ENCODE measurements around the gene FBLN1.
"Not testable (repeated sequence)": the region's sequence is repeated elsewhere in the genome, so short reads cannot be mapped to it uniquely, and the experiment has no call there.

Gene FBLN1

DNA sequence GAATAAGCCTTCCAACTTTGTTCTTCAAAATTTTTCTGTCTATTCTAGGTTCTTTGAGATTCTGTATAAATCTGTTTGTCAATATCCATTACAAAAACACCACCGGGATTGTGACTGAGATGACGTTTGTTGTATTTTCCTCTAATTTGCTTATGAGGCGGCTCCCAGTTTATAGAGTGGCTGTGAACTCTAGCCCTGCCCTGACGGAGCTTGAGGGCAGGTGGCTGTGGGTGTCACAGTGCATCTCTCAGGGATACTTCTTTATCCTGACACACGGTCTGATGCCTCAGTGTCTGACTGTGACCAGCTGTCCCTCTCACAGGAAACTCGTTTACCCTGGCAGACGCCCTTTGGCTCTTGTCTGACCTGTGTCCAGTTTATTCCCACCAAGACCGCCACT, 115.3 kb downstream of the FBLN1 start:
- in situ Hi-C loops (cut with MboI; ENCODE audit: low sequenced_read_pairs, unreplicated experiment) = no loop called here
- no peak for DNase-seq (ENCODE audit: low spot score)
- TF ChIP-seq, protein P1, sequence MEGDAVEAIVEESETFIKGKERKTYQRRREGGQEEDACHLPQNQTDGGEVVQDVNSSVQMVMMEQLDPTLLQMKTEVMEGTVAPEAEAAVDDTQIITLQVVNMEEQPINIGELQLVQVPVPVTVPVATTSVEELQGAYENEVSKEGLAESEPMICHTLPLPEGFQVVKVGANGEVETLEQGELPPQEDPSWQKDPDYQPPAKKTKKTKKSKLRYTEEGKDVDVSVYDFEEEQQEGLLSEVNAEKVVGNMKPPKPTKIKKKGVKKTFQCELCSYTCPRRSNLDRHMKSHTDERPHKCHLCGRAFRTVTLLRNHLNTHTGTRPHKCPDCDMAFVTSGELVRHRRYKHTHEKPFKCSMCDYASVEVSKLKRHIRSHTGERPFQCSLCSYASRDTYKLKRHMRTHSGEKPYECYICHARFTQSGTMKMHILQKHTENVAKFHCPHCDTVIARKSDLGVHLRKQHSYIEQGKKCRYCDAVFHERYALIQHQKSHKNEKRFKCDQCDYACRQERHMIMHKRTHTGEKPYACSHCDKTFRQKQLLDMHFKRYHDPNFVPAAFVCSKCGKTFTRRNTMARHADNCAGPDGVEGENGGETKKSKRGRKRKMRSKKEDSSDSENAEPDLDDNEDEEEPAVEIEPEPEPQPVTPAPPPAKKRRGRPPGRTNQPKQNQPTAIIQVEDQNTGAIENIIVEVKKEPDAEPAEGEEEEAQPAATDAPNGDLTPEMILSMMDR (IDR thresholded peaks at IDR 0.05; ENCODE audit: borderline replicate concordance, control extremely low read depth, extremely low read depth, insufficient read depth, missing control alignments) = no peak

DNA sequence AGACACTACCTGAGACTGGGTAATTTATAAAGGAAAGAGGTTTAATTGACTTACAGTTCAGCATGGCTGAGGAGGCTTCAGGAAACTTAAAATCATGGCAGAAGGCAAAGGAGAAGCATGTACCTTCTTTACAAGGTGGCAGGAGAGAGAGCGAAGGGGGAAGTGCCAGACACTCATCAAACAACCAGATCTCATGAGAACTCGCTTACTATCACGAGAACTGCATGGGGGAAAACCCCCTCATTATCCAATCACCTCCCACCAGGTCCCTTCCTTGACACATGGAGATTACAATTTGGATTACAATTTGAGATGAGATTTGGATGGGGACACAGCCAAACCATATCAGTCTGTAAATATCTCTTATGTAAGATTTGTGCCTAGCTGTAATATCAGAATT, 118.0 kb downstream of the FBLN1 start:
- in situ Hi-C loops (cut with MboI; ENCODE audit: low sequenced_read_pairs, unreplicated experiment) = no loop called here
- no peak for DNase-seq (ENCODE audit: low spot score)

DNA sequence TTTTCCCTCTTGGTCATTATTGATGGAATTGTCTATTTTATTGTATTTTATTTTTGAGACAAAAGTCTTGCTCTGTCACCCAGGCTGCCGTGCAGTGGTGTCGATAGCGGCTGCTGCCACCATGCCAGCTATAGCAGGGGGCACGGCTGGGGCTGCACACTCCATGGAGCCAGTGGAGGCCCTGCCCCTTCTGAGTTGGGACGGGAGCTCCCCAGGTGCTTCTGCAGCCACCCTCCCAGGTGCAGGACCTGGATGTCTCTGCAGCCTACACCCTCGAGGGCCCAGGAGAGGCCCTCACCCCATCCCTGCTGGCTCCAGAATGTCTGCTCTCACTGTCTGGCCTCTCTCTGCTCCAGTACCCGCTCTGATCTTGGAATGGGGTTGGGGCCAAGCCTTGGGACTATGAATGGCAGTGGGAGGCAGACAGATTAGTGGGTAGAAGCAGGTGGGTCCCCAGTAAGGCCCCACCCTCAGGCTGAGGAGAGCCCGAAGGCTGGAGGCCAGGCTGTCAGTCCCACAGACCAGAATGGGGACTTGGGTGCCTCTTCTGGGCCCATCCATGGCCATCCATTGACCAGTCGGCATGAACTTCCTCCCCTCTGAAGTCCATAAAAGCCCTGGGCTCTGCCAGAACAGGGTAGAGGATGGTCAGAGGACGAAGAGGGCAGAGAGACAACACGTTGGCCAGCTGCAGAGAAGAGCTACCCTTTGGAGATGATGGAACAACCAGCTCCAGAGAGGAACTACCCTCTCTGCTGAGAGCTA, 119.3 kb downstream of the FBLN1 start:
- DNase-seq (ENCODE audit: low spot score) = no peak
- in situ Hi-C loops (cut with MboI; ENCODE audit: low sequenced_read_pairs, unreplicated experiment) = no loop called here
- TF ChIP-seq, protein P1 (IDR thresholded peaks at IDR 0.05; ENCODE audit: borderline replicate concordance, control extremely low read depth, extremely low read depth, insufficient read depth, missing control alignments) = no peak

More for the DNA sequence above, 118.0 kb downstream of the FBLN1 start:
- TF ChIP-seq, protein P1 (IDR thresholded peaks at IDR 0.05; ENCODE audit: borderline replicate concordance, control extremely low read depth, extremely low read depth, insufficient read depth, missing control alignments) = no peak

DNA sequence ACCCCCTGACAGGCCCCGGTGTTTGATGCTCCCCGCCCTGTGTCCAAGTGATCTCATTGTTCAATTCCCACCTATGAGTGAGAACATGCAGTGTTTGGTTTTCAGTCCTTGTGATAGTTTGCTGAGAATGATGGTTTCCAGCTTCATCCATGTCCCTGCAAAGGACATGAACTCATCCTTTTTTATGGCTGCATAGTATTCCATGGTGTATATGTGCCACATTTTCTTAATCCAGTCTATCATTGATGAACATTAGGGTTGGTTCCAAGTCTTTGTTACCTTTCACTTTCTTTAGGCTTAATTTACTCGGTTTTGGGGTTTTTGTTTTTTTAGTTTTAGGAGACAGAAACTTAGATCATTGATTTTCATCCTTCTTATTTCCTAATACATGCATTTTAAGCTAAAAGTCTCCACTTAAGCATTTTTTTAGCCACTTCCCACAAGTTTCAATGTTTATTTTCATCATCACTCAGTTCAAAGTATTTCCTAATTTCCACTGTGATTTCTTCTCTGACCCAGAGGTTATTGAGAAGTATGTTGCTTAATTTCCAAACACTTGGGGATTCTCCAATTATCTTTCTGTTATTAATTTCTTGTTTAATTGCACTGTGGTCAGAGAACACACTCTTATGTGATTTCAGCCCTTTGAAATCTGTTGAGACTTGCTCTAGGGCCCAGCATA, 120.9 kb downstream of the FBLN1 start:
- DNase-seq (ENCODE audit: low spot score); in situ Hi-C loops (cut with MboI; ENCODE audit: low sequenced_read_pairs, unreplicated experiment): not testable (repeated sequence)

DNA sequence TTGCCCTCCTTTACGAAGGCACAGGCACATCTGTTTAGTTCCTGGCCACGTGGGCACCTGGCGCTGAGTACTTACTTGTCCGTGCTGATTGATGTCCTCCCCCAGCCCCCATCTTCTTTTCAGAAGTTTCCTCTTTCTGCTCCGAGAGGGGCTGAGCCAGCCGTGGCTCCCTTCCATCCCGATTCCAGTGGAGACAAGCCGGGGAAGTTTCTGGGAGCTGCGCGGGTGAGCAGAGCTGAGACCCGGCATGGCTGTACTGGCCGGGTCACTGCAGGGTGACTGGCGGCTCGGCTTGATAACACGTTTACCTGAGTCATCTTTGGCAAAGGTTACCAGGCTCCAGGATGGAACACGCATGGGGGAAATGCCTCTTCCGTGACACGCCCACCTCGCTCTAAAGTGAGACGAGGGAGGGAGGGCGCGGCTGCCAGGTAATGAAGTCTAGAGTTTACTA, 123.5 kb downstream of the FBLN1 start:
- DNase-seq (ENCODE audit: low spot score) = no peak
- in situ Hi-C loops (cut with MboI; ENCODE audit: low sequenced_read_pairs, unreplicated experiment) = loop anchor here (25.0 kb wide), 1 partner anchor 486 kb away; no protein-coding TSS in a partner anchor
- TF ChIP-seq, protein P1 (IDR thresholded peaks at IDR 0.05; ENCODE audit: borderline replicate concordance, control extremely low read depth, extremely low read depth, insufficient read depth, missing control alignments) = no peak

DNA sequence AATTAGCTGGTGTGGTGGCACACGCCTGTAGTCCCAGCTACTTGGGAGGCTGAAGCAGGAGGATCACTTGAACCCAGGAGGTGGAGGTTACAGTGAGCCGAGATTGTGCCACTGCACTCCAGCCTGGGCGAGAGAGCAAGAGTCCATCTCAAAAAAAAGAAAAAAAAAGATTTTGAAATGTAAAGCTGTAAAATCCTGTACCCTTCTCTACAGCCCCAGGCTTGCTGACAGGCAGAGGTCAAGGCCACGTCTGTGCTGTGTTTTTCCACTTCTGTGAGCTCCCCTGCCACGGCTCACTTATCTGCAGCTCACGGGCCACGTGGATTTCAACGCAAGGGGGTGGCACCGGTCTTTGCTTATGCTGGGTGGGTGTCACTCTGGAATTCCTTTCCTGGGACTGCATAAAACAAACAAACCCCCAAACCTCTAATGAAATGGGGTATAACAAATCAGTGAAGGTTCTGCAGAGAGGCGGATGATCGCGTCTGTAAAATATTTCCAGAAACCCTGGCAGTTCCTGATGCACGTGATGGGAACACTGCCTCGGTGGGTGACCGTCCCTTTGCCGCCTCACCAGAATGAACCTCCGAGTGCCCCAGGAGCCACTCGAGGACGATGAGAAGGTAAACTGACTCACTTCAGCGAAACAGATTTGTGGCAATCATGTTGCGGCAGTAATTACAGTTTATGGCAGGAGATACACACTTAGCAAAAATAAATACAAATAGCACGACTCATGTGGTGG, 125.0 kb downstream of the FBLN1 start:
- in situ Hi-C loops (cut with MboI; ENCODE audit: low sequenced_read_pairs, unreplicated experiment) = loop anchor here (25.0 kb wide), 1 partner anchor 485 kb away; no protein-coding TSS in a partner anchor
- no peak for DNase-seq (ENCODE audit: low spot score)
- TF ChIP-seq, protein P1 (IDR thresholded peaks at IDR 0.05; ENCODE audit: borderline replicate concordance, control extremely low read depth, extremely low read depth, insufficient read depth, missing control alignments) = no peak
